Stimulated activated CD4-positive, alpha-beta T cell treated with anti-CD3 and anti-CD28 coated beads, Interleukin-4, amount 100 ng/mL, for 48 hours (primary cell): ENCODE results near the gene SRR.
"Not testable (repeated sequence)": the region's sequence is repeated elsewhere in the genome, so short reads cannot be mapped to it uniquely, and the experiment has no call there.

Experiments
- DNase-seq, 2 donors: peaks; one replicate each; pipeline ENCODE4 v3.0.0-alpha.2; 2020; ENCODE audit warnings: low read depth in 2 of 2

The SRR gene

DNA sequence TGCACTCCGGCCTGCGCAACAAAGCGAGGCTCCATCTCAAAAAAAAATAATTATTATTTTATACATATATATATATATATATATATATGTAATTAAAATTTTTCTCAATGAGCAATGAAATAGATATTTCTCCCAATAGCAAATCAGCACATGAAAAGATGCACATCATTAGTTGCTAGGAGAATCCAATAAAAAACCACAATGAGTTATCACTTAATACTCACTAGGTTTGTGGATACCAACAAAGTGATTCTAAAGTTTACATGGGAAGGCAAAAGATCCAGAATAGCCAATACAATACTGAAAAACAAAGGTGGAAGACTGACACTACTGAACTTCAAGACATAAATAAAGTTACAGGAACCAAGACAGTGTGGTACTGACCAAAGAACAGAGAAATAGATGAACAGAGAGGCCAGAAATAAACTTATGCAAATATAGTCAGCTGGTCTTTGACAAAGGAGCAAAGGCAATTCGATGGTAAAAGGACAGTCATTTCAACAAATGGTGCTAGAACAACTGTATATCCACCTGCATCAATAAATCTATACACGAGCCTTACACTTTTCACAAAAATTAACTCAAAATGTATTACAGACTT lies 13.8 kb upstream of the SRR start:
- no peak for DNase-seq

DNA sequence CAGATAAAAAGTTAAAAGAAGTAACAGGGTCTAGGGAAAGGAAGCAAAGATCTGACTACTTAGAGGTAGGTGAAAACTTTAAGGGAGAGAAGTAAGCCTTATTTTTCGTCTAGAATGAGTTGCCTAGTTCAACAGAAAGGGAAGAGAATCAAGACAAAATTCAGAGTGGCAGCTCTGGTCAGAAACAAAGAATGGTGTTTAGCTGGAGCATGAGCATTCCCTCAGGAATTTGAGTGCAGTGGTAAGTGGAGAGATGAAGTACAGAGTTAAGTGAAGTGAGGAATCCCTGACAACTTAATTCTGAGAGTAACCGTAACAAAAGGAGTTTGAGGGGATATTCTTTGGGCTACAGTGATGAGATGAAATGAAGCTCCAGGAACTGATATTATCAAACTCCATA lies 11.7 kb upstream of the SRR start:
- DNase-seq: no peak

- DNase-seq: no peak
Measured at GRCh38 chr17:2295575-2295974, 8.2 kb upstream of the SRR start.

GRCh38 chr17:2297023-2297422 lies 6.7 kb upstream of the SRR start:
- no peak for DNase-seq

GRCh38 chr17:2299136-2299535 lies 4.6 kb upstream of the SRR start:
- DNase-seq: no peak

DNA sequence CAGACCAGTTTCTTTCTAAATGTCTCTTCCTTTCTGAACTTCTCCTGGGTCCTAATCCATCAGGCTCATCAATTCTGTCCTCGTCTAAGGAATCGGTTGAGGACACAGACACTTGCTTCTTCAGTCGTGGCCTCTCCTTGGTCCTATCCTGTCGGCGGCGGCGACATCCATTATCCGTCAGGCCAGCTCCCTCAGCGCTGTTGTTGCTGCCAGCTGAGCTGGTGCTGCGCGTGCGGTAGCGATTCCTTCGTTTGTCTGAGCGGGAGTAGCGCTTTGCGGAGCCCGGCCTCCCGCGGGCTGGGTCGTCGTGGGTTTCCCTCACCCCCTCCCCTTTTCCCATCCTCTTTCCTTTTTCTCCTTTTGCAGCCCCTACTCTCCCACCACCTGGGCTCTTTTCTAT lies 4.0 kb upstream of the SRR start:
- no peak for DNase-seq

- no peak for DNase-seq
Measured at GRCh38 chr17:2302778-2303203, 959 bp upstream of the SRR start.

DNA sequence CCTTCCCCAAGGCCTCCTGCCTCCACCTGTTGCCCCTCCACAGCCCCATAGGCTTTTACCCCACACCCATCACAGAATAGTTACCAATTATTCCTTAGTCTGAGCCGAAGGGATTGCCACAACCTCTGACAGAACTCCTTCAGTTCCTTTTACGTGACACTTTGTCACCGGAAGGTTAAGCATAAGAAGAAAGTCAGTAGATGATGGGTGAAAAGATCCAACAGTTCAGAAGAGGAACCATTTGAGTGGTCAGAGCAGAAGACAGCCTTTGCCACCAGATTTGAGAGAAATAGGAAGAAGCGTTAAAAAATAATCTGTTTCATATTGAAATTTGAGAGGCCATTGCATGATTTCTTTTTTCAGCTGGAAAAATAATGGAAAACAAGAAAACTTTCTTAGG lies 1.2 kb downstream of the SRR start:
- DNase-seq: no peak

- DNase-seq: no peak
Measured at GRCh38 chr17:2309338-2310154, 5.8 kb downstream of the SRR start.

- no peak for DNase-seq
Measured at GRCh38 chr17:2312736-2313135, 9.0 kb downstream of the SRR start.

DNA sequence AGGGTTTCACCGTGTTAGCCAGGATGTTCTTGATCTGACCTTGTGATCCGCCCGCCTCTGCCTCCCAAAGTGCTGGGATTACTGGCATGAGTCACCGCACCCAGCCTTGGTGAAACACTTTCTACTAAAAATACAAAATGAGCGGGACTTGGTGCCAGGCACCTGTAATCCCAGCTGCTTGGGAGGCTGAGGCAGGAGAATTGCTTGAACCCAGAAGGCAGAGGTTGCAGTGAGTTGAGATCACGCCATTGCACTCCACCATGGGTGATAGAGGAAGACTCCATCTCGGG lies 13.1 kb downstream of the SRR start:
- not testable (repeated sequence) for DNase-seq

GRCh38 chr17:2317796-2318195 lies 14.0 kb downstream of the SRR start:
- DNase-seq: no peak

- DNase-seq: no peak
Measured at GRCh38 chr17:2319051-2319450, 15.3 kb downstream of the SRR start.

DNA sequence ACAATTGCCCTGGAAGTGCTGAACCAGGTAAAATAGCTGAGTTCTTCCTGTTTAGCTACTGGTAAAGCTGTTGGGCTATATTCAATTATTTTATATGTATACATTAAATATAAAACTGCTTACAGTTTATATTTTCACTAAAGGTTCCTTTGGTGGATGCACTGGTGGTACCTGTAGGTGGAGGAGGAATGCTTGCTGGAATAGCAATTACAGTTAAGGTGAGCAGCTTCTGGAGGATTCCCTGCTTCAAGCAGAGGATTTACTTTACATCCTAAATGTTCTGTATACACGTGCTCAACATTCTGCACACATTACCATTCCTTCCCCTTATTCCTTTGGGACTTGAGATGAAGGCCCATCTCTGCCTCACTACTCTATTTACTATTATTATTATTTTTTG lies 17.6 kb downstream of the SRR start:
- DNase-seq: no peak

GRCh38 chr17:2323629-2324314 lies 20.0 kb downstream of the SRR start:
- no peak for DNase-seq

GRCh38 chr17:2331303-2331702 lies 27.6 kb downstream of the SRR start:
- DNase-seq: no peak

DNA sequence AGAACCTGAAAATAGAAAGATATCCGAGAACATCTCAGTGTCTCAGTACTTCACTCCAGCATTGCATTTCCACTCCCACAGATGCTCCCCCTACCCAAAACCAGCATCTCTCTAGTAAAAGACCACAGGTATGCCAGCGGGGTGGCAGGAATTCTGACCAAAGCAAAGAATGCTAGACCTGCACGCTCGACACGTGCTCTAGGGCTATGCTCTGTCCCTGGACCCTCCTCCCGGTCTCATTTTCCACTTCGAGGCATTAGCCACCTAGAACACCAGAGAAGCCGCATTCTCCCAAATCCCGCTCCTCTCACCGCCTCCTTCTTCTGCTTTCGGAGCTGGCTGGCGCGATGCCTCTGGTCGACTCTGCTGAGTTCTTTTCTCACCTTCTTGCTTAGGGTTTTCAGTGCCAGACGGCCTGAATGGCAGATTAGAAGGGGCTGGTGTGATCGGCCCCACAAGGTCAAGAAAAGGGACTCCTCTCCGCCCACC lies 32.0 kb downstream of the SRR start:
- DNase-seq: no peak

DNA sequence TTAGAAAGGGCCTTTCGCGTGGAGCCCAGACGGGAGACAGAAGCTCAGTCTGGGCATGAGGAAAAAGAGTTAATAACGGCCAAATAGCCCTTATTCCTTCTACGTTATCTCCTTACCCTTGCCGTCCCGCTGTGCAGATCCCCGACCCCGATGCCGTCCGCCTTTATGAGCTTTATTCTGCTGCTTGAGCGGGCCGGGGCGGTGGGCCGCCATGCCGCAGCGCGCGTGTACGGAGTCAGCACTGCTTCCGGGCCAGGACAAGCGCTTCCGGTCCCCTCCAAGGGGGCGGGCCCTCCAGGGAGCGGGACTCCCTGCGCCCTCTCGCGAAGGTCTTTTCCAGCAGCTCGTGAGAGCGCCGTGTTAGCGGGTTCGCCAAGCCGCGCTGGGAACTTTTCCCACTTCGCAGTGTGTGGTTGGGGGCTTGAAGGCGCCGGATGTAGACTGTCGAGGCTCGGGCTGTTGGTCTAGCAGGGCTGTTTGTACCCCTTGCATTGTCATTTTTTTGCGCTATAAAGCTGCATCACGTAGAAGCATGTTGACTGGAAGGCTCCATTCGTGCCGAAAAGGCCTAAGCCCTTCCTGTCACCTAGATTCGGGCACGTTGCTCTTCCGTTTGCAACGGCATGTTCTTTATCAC lies 32.6 kb downstream of the SRR start, which contains the start of gene TSR1:
Gene TSR1, minus strand, starts transcription at position 243 of the 637 bp plus-strand sequence. Its CDS starts 30 bp downstream, at position 213.
- DNase-seq: peak; percentile 82 to 90

GRCh38 chr17:2336852-2337543 lies 33.2 kb downstream of the SRR start, which contains the start of gene SGSM2:
SGSM2 (plus strand) TSS chr17:2337501; CDS start chr17:2337689, 188 bp downstream.
- DNase-seq: peak; percentile 47 to 49

- DNase-seq: peak; percentile 37 to 52
Measured at GRCh38 chr17:2337544-2338314, 34.0 kb downstream of the SRR start.

DNA sequence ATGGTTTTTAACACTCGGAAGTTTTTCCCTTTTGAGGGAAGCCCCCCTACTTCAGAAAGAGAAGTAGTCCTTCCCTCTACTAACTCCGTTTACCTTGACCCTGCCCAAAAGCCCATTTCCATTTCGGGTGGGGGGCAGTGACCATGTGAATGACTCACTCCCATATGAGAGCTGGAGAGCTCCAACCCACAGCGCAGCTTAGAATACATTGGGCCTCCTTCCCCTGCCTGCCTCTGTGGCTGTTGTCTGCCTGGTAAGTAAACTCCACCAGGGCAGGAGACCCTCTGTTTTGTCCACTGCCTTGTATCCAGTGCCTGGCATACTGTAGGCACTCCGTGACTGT lies 34.5 kb downstream of the SRR start:
- no peak for DNase-seq
